Islet precursor cell (in vitro differentiated cells): ENCODE data around the gene NUP88.

Experiments
- DNase-seq: peaks from one replicate; pipeline ENCODE4 v3.0.0-alpha.2; 2018

Gene NUP88

DNA sequence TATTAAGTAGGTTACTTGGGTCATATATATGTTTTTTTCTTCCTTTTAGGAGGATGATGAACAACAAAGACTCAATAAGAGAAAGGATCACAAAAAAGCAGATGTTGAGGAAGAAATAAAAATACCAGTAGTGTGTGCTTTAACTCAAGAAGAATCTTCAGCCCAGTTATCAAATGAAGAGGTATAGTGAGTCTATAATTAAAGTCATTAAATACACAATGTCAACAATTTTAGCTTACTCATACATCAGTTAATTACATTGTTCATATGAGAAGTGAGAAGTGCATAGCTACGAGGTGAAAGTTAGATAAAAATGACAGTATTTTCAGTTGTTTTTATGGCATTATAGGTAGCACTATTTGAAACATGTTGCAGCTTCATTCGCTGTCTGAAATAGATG is 65.2 kb downstream of the NUP88 start:
- DNase-seq: no peak

DNA sequence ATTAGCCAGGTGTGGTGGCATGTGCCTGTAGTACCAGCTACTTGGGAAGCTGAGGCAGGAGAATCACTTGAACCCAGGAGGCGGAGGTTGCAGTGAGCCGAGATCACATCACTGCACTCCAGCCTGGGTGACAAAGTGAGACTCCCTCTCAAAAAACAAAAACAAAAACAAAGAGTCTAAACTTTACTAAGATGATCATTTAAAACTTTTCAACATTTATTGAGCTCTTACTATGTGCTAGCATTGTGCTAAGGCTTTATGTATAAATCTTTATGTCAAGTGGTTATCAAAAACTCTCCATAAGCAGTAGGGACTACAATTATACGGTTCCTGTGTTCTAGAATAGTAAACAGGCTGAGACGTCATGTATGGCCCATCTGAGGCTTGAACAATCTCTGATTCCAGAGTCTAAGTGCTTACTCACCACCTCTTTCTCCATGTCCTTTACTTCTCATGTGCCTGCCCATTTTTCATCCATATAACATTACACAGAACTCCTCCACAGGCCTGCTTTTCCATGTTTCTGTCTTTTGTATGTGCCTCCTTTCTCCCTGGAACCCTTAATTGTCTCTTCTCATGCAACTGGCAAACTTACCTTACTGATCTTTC is 66.7 kb downstream of the NUP88 start:
- DNase-seq: no peak

DNA sequence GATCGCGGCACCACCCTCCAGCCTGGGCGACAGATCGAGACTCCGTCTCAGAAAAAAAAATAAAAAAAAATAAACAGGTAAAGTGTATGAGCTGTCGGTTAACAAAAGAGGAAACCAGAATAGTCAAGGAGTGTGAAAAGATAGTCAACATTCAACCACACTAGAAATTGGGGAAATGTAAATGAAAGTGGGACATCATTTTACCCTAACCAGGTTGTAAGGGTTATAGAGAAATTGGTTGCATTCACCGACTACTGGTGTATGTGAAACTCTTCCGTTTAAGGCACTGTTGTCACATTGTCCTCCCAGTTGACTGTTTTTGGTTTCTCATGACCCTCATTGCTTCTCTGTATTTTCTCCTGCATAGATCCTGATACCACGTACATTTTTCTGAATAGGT is 74.5 kb downstream of the NUP88 start:
- no peak for DNase-seq
